ENCODE measurements around the gene WTIP.
"Not testable (repeated sequence)": the region's sequence is repeated elsewhere in the genome, so short reads cannot be mapped to it uniquely, and the experiment has no call there.

The WTIP gene

GRCh38 chr19:34480971-34481841, at the start of gene WTIP:
WTIP (plus strand) TSS chr19:34481758; CDS start chr19:34481975, 217 bp downstream.
- DNase-seq (ENCODE audit: low spot score) = peak; percentile 47

DNA sequence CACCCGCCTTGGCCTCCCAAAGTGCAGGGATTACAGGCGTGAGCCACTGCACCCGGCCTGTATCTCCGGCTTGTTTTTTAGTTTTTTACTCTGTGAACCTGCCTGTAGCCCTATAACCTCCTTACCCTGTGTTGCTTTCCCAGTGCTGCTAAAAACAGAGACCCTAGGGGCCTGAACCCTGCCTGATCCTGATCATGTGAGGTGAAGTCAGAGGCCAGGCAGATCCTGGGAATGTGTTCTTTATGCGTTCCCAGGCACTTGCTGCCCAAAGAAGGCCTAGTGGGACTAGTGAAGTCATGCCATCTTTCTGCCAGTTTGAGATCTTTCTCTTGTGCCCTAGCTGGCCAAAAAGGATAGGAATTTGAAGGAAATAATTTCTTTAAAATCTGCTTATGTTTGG, 48.8 kb upstream of the WTIP start:
- peak; percentile 8 for DNase-seq (ENCODE audit: low spot score)

DNA sequence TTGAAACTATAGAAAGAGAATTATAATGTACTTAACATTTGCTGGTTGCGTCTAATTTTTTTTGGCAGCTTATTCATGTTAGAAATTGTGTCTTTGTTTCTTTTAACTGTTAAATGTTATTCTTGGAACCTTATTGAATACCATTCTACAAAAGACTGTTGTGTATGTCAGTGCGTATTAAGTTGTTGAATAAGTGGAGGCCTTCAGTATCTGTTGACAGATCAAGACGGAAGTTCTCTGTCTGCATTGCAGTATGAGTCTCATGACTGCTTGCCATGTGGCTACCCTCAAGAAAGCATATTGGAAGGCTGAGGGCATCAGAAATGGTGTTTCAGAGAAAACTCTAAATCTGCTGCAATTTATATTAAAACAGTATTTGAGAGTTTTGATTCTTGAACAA, 44.8 kb upstream of the WTIP start:
- no peak for DNase-seq (ENCODE audit: low spot score)

- no peak for DNase-seq (ENCODE audit: low spot score)
These were observed 33.4 kb upstream of the WTIP start for GRCh38 chr19:34448191-34448590.

GRCh38 chr19:34452723-34453122, 28.8 kb upstream of the WTIP start:
- DNase-seq (ENCODE audit: low spot score) = no peak

- no peak for DNase-seq (ENCODE audit: low spot score)
These were observed 27.5 kb upstream of the WTIP start for GRCh38 chr19:34454091-34454490.

DNA sequence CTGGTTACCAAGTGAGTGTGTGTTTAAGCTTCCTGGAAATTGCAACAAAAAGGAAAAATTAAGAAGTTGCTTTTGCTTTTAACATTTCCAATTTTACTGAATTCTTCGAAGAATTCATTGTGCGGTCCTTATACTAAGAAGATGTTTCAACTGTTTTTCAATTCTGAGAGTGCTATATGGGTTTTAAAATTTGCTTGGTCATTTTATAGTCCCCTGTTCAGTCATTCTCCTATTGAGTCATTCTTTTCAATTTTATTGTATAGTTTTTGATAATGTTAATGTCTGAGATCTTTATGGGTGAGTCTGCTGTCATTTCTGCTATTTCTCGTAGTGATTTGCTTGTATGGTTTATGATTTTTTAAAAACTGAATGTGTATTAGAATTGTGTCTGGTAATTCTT, 26.9 kb upstream of the WTIP start:
- no peak for DNase-seq (ENCODE audit: low spot score)

DNA sequence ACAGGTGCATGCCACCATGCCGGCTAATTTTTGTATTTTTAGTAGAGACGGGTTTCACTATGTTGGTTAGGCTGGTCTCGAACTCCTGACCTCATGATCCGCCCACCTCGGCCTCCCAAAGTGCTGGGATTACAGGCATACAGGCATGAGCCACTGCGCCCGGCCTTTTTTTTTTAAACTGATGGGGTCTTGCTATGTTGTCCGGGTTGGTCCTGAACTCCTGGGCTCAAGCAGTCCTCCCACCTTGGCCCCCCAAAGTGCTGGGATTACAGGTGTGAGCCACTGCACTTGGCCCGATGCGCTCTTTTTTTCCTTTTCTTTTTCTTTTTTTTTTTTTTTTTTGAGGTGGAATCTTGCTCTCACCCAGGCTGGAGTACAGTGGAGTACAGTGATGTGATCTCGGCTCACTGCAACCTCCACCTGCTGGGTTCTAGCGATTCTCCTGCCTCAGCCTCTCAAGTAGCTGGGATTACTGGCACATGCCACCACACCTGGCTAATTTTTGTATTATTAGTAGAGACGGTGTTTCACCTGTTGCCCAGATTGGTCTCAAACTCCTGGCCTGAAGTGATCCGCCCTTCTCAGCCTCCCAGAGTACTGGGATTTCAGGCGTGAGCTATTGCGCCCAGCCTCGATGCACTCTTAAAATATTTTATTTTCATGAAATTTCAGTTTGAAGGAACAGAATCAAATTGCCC, 25.6 kb upstream of the WTIP start:
- not testable (repeated sequence) for DNase-seq (ENCODE audit: low spot score)

DNA sequence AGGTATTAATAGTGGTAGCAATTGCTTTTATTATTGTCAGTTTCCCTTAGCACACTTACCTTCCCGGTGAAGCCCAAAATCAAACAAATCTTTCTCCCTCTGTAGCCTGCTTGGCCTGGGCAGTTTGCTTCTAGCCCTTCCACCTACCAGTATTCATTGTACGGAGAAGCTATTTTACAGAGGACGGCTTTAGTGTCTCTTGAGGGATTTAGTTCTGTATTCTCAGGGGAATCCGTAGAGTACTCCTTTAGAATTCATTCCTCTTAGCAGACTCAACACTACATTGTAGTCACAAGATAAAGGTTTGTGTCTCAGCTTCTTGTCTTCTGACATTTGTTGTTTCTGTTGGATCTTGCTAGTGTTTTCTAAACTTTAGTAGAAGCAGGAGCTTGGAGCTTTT, 24.1 kb upstream of the WTIP start:
- no peak for DNase-seq (ENCODE audit: low spot score)

GRCh38 chr19:34458677-34459076, 22.9 kb upstream of the WTIP start:
- no peak for DNase-seq (ENCODE audit: low spot score)

DNA sequence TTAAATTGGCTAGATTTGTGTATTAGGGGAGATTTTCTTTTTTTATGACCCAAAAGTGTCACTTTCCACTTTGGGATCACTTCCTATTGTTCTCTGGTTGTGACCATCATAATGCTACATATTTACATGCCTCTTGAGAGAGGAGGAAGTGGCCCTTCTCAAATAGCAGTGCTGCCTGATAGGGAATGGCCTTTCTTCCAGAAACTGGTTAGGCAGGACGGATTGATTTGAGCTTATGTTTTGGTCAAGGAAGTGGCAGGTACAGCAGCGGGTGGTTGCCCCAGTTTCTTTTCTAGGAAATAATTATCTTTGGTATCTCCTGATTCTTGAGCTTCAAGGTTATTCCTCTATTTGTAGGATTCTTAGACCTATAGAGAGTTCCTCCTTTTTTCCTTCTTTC, 21.9 kb upstream of the WTIP start:
- no peak for DNase-seq (ENCODE audit: low spot score)

GRCh38 chr19:34461375-34462100, 20.0 kb upstream of the WTIP start:
- DNase-seq (ENCODE audit: low spot score) = no peak

DNA sequence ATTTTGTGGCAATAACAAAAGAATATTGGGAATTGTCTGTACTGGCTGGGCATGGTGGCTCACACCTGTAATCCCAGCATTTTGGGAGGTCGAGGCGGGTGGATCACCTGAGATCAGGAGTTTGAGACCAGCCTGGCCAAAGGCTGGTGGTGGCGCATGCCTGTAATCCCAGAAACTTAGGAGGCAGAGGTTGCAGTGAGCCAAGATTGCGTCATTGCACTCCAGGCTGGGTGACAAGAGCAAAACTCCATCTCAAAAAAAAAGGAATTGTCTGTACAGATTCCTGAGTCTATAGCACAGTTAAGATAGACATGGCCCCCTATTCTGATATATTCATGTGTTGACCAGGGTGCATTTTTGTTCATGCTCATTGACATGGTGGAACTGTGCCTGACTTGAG, 16.8 kb upstream of the WTIP start:
- DNase-seq (ENCODE audit: low spot score) = not testable (repeated sequence)

DNA sequence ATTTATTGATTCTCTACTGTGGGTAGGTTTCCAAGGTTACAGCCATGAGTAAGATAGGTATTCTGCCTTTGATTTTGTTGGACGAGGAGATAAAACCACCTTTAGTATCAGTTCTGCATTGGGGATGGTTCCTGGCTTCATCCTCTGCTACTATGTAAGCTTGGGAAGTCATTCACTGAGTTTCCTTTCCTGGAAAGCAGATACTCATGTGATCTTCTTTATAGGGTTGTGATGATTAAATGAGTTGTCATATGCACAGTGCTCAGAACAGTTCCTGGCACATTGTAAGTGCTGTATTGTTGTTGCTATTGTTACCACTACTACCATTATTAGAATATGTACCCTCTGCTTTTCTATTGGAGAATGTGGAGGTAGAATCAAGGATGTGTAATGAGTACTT, 13.1 kb upstream of the WTIP start:
- DNase-seq (ENCODE audit: low spot score) = no peak

- DNase-seq (ENCODE audit: low spot score) = not testable (repeated sequence)
These were observed 12.5 kb upstream of the WTIP start for GRCh38 chr19:34469026-34469425.

DNA sequence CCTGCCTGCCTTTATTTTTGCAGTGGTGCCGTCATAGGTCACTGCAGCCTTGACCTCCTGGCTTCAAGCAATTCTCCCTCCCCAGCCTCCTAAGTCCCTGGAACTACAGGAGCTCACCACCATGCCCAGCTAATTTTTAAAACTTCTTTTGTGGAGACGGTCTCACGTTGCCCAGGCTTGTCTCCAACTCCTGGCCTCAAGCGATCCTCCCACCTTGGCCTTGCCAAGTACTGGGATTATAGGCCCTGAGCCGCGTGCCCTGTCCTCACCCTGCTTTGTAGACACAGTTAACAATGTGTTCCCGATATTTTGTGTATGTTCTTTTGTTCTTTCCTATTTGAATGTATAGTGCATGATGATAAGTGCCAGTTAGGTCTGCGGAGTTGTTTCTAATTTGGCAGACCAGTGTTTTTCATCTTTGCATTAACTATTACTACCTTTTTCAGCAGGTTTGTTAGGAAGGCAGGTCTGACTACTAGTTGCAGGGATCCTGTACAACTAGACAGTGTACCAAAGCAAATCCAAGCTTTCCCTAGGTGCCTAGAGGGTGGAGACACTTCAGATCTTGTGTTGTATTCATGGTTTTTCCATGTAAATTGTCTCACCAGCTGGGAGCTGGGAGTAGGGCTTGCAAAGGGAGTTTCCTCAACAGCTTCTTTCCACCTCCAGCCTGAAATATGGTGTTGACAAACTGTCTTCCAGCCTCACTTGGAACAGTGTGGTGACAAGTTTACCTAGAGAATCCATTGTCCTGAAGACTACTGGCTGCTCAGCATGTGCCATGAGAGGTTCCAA, 9.5 kb upstream of the WTIP start:
- DNase-seq (ENCODE audit: low spot score) = no peak

- DNase-seq (ENCODE audit: low spot score) = no peak
These were observed 7.1 kb upstream of the WTIP start for GRCh38 chr19:34474233-34474989.

DNA sequence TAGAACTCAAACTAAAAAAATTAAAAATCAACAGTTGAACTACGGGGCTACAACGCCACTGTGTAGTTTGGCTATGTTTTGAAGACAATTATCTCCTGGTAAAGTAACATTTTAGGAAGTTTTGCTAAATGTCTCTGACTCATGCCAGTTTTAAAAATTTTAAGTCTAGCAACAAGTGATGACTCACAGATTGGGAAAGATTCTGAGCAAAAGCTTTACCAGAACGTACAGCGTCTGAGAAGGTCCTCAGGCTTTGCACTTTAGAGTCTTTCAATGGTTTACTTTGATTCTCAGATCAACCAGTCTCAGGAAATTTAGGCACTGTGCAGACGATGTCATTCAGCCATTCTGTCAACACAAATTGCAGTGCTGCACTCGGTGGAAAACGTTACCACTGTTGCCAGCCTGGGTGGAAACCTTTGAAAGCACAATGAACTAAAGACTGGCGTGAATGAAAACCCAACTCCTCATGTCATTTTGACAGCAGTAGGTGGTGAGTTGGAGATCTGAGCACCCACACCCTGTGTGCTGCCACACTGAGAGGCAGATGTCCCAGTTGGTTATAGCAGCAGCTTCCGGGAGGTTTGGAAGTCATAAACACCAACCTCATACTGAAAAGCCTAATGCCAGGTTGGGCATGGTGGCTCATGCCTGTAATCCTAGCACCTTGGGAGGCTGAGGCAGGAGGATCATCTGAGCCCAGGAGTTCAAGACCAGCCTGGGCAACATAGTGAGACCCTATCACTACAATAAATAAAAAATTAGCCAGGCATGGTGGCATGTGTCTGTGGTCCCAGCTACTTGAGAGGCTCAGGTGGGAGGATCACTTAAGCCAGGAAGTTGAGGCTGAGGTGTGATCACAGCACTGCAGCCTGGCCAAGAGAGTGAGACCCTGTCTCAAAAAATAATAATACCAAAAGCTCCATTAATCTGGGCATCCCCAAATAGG, 6.3 kb upstream of the WTIP start:
- DNase-seq (ENCODE audit: low spot score) = no peak

DNA sequence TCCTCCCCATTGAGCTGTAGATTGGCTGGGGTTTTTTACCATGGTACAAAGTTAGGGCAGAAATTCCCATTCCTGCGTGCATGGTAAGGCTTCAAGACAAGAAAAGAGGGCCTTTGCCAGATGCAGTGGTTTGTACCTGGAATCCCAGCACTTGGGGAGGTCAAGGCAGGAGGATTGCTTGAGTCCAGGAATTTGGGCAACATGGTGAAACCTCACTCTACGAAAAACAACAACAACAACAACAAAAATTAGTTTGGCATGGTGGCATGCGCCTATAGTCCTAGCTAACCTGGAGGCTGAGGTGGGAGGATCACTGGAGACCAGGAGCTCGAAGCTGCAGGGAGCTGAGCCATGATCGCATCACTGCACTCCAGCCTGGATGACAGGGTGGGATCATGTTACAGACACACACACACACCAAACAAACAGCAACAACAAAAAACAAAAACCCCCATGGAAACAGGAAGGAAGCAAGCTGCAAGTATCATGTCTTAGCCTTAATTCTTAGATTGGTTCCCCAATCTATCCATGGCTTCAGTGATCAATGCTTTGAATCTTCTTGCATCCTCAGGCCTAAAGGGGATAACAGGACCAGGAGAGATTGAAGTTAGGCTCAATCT, 5.5 kb upstream of the WTIP start:
- DNase-seq (ENCODE audit: low spot score) = no peak

GRCh38 chr19:34478496-34478895, 3.1 kb upstream of the WTIP start:
- DNase-seq (ENCODE audit: low spot score) = not testable (repeated sequence)

Measured in cerebellar cortex (tissue), 1 donor.